GM12864 (cell line): ENCODE measurements around the gene SORCS1.

Source experiments
- DNase-seq: peaks from one replicate; pipeline ENCODE4 v3.0.0-alpha.2; 2011; ENCODE audit warnings: low read depth
- H3K4me3 ChIP-seq: 2 replicates; pipeline ENCODE4 v1.5.1; 2011; ENCODE audit warnings: mild to moderate bottlenecking, low read depth, low read length, control low read depth
- CTCF ChIP-seq: IDR thresholded peaks from 2 replicates; pipeline ENCODE4 v1.5.1; 2011; ENCODE audit warnings: low read depth, mild to moderate bottlenecking, moderate library complexity, low read length, control low read depth, inconsistent platforms; ENCODE audit errors: missing control alignments

SORCS1 gene

GRCh38 chr10:106680061-106680460 is 484.4 kb downstream of the SORCS1 start:
- no peak overlapping the region for H3K4me3 ChIP-seq
- TF ChIP-seq CTCF, result no peak
- no peak for DNase-seq

- no peak for TF ChIP-seq CTCF
- no peak overlapping the region for H3K4me3 ChIP-seq
- no peak for DNase-seq
Observed at GRCh38 chr10:106679314-106679713, 485.2 kb downstream of the SORCS1 start.

GRCh38 chr10:106672517-106673175 is 491.9 kb downstream of the SORCS1 start:
- DNase-seq, result no peak
- no peak overlapping the region for H3K4me3 ChIP-seq
- TF ChIP-seq CTCF, result no peak

GRCh38 chr10:106661767-106662140 is 502.8 kb downstream of the SORCS1 start:
- DNase-seq, result no peak
- TF ChIP-seq CTCF, result no peak
- no peak overlapping the region for H3K4me3 ChIP-seq

GRCh38 chr10:106661133-106661766 is 503.3 kb downstream of the SORCS1 start:
- TF ChIP-seq CTCF, result no peak
- no peak for DNase-seq
- no peak overlapping the region for H3K4me3 ChIP-seq

GRCh38 chr10:106660550-106660949 is 504.0 kb downstream of the SORCS1 start:
- no peak for TF ChIP-seq CTCF
- H3K4me3 ChIP-seq, result no peak overlapping the region
- DNase-seq, result no peak

- no peak for DNase-seq
- no peak for TF ChIP-seq CTCF
- H3K4me3 ChIP-seq, result no peak overlapping the region
Observed at GRCh38 chr10:106655636-106656035, 508.9 kb downstream of the SORCS1 start.
